Neural progenitor cell (in vitro differentiated cells): ENCODE results near the gene HECTD2.

ENCODE experiments used
- CTCF ChIP-seq: fragments of 200-600 bp; sonication (generic); IDR thresholded peaks from 2 replicates; pipeline ENCODE4 v1.5.1; 2017; ENCODE audit warnings: antibody characterized with exemption, mild to moderate bottlenecking
- EZH2 ChIP-seq: fragments of 200-600 bp; sonication (generic); IDR thresholded peaks from 2 replicates; pipeline ENCODE4 v1.6.1; 2017; ENCODE audit warnings: antibody characterized with exemption, mild to moderate bottlenecking, moderate library complexity

GRCh38 chr10:91389636-91390512 lies 20.3 kb upstream of the HECTD2 start:
- TF ChIP-seq CTCF (peak; percentile 86), EZH2 (no peak)
